ENCODE data around the gene TOR1A.

Gene TOR1A

DNA sequence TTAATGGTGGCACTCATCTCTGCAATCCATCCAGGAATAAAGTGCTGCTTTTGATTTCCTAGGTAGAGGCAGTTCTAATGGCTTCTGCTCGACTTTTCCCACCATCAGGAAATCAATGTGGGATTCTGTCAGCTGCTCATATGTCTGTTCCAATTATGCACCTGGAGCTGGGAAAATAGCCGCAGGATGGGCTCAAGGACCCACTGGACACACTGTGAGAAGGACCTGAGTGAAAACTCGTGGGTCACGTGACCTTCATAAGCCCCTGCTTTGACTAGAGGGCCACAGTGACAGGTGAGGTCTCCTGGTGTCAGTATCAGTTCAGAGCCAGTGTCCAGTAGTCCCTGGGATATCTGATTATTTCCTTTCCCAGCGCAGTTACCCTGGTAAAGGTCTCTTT lies 53.2 kb downstream of the TOR1A start:
- Histone ChIP-seq H2AFZ (ENCODE audit: low read length) (no peak overlapping the region), H4K20me1 (ENCODE audit: insufficient read depth, low read length, poor library complexity, severe bottlenecking) (no peaks in the 10 kb centered on the region), H3F3A (ENCODE audit: low read depth) (no peaks in the 10 kb centered on the region), H3K4me1 (ENCODE audit: insufficient read depth, low read length, poor library complexity, severe bottlenecking) (no peaks in the 10 kb centered on the region), H3K36me3 (ENCODE audit: insufficient read depth, low read length) (no peaks in the 10 kb centered on the region), H3K9me3 (ENCODE audit: insufficient read depth, low read depth, low read length) (no peaks in the 10 kb centered on the region), H3K9me2 (replicated peaks; ENCODE audit: low read depth, low read length) (no peaks in the 10 kb centered on the region), H3K79me2 (ENCODE audit: insufficient read depth, low read length) (no peaks in the 10 kb centered on the region), H3K27me3 (ENCODE audit: insufficient read depth, low read length, poor library complexity, severe bottlenecking) (no peaks in the 10 kb centered on the region), H3K9ac (ENCODE audit: low read depth, low read length, poor library complexity, severe bottlenecking) (no peak overlapping the region), H3K4me2 (ENCODE audit: low read depth, low read length, poor library complexity, severe bottlenecking) (no peak overlapping the region), H3K4me3 (ENCODE audit: low read length, poor library complexity, severe bottlenecking) (no peak overlapping the region)
- TF ChIP-seq EZH2phosphoT487 (IDR thresholded peaks at IDR 0.05; ENCODE audit: borderline replicate concordance), result no peak
- TF ChIP-seq, protein P1, sequence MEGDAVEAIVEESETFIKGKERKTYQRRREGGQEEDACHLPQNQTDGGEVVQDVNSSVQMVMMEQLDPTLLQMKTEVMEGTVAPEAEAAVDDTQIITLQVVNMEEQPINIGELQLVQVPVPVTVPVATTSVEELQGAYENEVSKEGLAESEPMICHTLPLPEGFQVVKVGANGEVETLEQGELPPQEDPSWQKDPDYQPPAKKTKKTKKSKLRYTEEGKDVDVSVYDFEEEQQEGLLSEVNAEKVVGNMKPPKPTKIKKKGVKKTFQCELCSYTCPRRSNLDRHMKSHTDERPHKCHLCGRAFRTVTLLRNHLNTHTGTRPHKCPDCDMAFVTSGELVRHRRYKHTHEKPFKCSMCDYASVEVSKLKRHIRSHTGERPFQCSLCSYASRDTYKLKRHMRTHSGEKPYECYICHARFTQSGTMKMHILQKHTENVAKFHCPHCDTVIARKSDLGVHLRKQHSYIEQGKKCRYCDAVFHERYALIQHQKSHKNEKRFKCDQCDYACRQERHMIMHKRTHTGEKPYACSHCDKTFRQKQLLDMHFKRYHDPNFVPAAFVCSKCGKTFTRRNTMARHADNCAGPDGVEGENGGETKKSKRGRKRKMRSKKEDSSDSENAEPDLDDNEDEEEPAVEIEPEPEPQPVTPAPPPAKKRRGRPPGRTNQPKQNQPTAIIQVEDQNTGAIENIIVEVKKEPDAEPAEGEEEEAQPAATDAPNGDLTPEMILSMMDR (conservative IDR thresholded peaks at IDR 0.05; ENCODE audit: low read length), result no peak

DNA sequence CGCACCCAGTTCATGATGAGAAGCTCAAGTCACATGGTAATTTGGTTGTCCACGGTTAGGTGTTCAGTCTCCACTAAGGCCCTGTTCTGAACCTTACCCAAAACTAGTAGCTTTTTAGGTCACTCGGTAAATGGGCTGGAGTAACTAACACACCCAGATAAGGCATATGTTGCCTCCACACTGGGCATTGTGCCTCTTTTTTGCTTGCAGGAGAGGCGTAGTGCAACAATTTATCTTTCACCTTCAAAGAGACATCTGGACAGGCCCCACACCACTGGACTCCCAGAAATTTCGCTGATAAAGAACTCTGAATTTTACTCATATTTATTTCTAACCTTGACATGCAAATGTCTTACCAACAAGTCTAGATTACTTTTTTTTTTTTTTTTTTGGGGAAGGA lies 54.3 kb downstream of the TOR1A start:
- Histone ChIP-seq H3K4me1 (ENCODE audit: insufficient read depth, low read length, poor library complexity, severe bottlenecking) (no peaks in the 10 kb centered on the region), H3F3A (ENCODE audit: low read depth) (no peaks in the 10 kb centered on the region), H2AFZ (ENCODE audit: low read length) (no peak overlapping the region), H3K4me2 (ENCODE audit: low read depth, low read length, poor library complexity, severe bottlenecking) (no peak overlapping the region), H3K79me2 (ENCODE audit: insufficient read depth, low read length) (no peaks in the 10 kb centered on the region), H3K9ac (ENCODE audit: low read depth, low read length, poor library complexity, severe bottlenecking) (no peak overlapping the region), H4K20me1 (ENCODE audit: insufficient read depth, low read length, poor library complexity, severe bottlenecking) (no peaks in the 10 kb centered on the region), H3K9me3 (ENCODE audit: insufficient read depth, low read depth, low read length) (no peaks in the 10 kb centered on the region), H3K36me3 (ENCODE audit: insufficient read depth, low read length) (no peaks in the 10 kb centered on the region), H3K4me3 (ENCODE audit: low read length, poor library complexity, severe bottlenecking) (no peak overlapping the region), H3K27me3 (ENCODE audit: insufficient read depth, low read length, poor library complexity, severe bottlenecking) (no peaks in the 10 kb centered on the region), H3K9me2 (replicated peaks; ENCODE audit: low read depth, low read length) (no peaks in the 10 kb centered on the region)
- no peak for TF ChIP-seq EZH2phosphoT487 (IDR thresholded peaks at IDR 0.05; ENCODE audit: borderline replicate concordance)
- TF ChIP-seq, protein P1 (conservative IDR thresholded peaks at IDR 0.05; ENCODE audit: low read length), result no peak

DNA sequence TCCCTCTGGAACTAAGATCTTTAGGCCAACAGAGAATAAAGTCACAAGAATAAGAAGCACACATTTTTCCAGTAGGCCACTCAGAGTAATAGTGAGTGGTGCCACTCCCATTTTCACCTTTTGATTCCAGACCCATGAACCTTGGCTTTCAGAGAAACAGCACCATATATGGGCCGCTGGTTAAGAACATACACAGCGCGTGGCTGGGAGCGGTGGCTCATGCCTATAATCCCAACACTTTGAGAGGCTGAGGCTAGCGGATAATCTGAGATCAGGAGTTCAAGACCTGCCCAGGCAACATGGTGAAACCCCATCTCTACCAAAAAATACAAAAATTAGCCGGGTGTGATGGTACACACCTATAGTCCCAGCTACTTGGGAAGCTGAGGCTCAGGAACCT lies 55.5 kb downstream of the TOR1A start:
- H3K9me3 ChIP-seq (ENCODE audit: insufficient read depth, low read depth, low read length), result no peaks in the 10 kb centered on the region
- TF ChIP-seq, protein P1 (conservative IDR thresholded peaks at IDR 0.05; ENCODE audit: low read length), result no peak
- TF ChIP-seq EZH2phosphoT487 (IDR thresholded peaks at IDR 0.05; ENCODE audit: borderline replicate concordance), result no peak
- no peaks in the 10 kb centered on the region for H3K4me1 ChIP-seq (ENCODE audit: insufficient read depth, low read length, poor library complexity, severe bottlenecking)
- no peaks in the 10 kb centered on the region for H3K9me2 ChIP-seq (replicated peaks; ENCODE audit: low read depth, low read length)
- no peaks in the 10 kb centered on the region for H3K36me3 ChIP-seq (ENCODE audit: insufficient read depth, low read length)
- H3K4me3 ChIP-seq (ENCODE audit: low read length, poor library complexity, severe bottlenecking), result no peak overlapping the region
- H4K20me1 ChIP-seq (ENCODE audit: insufficient read depth, low read length, poor library complexity, severe bottlenecking), result no peaks in the 10 kb centered on the region
- H3K4me2 ChIP-seq (ENCODE audit: low read depth, low read length, poor library complexity, severe bottlenecking), result no peak overlapping the region
- no peak overlapping the region for H3K9ac ChIP-seq (ENCODE audit: low read depth, low read length, poor library complexity, severe bottlenecking)
- no peaks in the 10 kb centered on the region for H3F3A ChIP-seq (ENCODE audit: low read depth)
- no peaks in the 10 kb centered on the region for H3K27me3 ChIP-seq (ENCODE audit: insufficient read depth, low read length, poor library complexity, severe bottlenecking)
- H3K79me2 ChIP-seq (ENCODE audit: insufficient read depth, low read length), result no peaks in the 10 kb centered on the region
- no peak overlapping the region for H2AFZ ChIP-seq (ENCODE audit: low read length)
